ENCODE measurements around the gene CDC73. TPM values are rescaled to one million over a fixed set of nuclear protein-coding genes. Genes with fewer than 3 reads are reported as not detected.

Gene CDC73
- total RNA-seq, 1 experiment from 2014 or later: 62.5 TPM

DNA sequence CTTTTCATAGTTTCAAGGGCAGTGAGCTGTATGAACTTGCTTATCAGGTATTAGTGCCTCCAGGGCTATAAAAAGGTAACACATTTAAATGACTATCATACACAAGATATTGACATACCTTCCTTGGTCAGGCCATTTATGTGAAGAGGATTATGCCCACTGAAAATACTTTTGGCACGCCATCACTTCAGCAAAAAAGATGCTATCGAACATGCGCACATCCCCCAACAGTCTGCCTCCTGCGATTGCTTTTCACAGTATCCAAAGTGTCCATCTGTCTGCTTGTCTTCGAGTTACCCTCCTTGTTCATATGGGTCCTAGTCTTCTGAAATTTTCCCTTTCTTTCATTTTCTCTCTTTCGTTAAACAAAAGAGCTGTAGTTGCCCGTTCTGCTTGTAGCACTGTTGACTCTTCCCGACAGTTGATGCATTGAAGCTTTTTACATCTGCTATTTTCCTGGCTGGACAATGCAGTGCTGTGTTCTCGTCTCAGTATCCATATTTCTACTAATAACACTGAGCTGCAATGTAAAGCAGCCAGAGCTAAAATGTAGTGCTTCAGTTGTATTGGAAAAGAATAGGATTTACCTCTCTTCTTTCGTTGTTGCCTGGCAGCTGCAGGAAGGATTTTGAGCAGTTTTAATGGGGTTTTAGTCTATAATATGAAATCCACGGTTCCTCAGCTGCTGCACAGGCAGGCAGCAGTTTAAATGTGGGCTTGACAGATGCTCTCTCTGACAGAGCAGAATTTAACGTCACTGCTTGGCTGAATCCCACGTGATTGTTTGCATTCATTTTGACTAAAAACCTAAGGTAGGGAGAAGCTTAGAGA lies 64.3 kb downstream of the CDC73 start, which contains the start of gene B3GALT2:
B3GALT2 (minus strand) TSS at position 713 of the 831 bp plus-strand sequence. CDS start 5,051 bp downstream, outside the sequence.
- Histone ChIP-seq H3K23me2 (ENCODE audit: insufficient read length, low read depth, low read length, poor library complexity, severe bottlenecking) (no peaks in the 10 kb centered on the region), H3K4me1 (ENCODE audit: insufficient read depth, low read length) (no peaks in the 10 kb centered on the region), H3K23ac (ENCODE audit: insufficient read length, low read depth, low read length) (no peak within 1 kb of the TSS), H4K91ac (ENCODE audit: insufficient read length, low read depth, low read length) (no peak within 1 kb of the TSS), H3K18ac (ENCODE audit: insufficient read length, low read depth, low read length) (no peak within 1 kb of the TSS), H2BK20ac (ENCODE audit: low read depth, low read length, poor library complexity, severe bottlenecking) (no peak within 1 kb of the TSS), H3K79me2 (ENCODE audit: insufficient read depth, low read length) (peaks cover 2% of the 10 kb centered on the region; the same call in 1 of the 2 replicates), H4K20me1 (ENCODE audit: control insufficient read depth, insufficient read depth, insufficient read length) (no peaks in the 10 kb centered on the region), H4K8ac (replicated peaks; ENCODE audit: insufficient read length, low read depth, low read length) (no peak within 1 kb of the TSS), H4K5ac (ENCODE audit: insufficient read length, low read depth, low read length) (no peak within 1 kb of the TSS), H3K27me3 (ENCODE audit: insufficient read depth, low read length) (no peaks in the 10 kb centered on the region), H3K79me1 (ENCODE audit: insufficient read depth, low read depth, low read length, poor library complexity, severe bottlenecking) (peaks cover 2% of the 10 kb centered on the region), H3K9me3 (ENCODE audit: control insufficient read depth, low read depth, low read length) (peaks cover 5% of the 10 kb centered on the region), H3K27ac (ENCODE audit: insufficient read length, low read depth, low read length) (no peak within 1 kb of the TSS), H3K9ac (ENCODE audit: extremely low read depth, insufficient read length, low read length) (no peak within 1 kb of the TSS), H3T11ph (ENCODE audit: low read length) (no peak within 1 kb of the TSS), H3K56ac (ENCODE audit: insufficient read length, low read depth, low read length) (no peak within 1 kb of the TSS), H2BK12ac (ENCODE audit: insufficient read length, low read depth, low read length) (no peak within 1 kb of the TSS), H2AK5ac (ENCODE audit: insufficient read length, low read length) (no peak within 1 kb of the TSS), H3K4ac (ENCODE audit: low read depth, low read length) (no peak within 1 kb of the TSS), H2BK120ac (ENCODE audit: low read depth, low read length, poor library complexity, severe bottlenecking) (no peak within 1 kb of the TSS), H3K14ac (ENCODE audit: insufficient read depth, low read length) (no peak within 1 kb of the TSS), H3K4me2 (ENCODE audit: insufficient read depth, insufficient read length, low read length) (no peak within 1 kb of the TSS), H2BK5ac (ENCODE audit: insufficient read length, low read length) (no peak within 1 kb of the TSS), H2AFZ (ENCODE audit: low read length) (no peak within 1 kb of the TSS), H2BK15ac (ENCODE audit: low read depth, low read length) (no peak within 1 kb of the TSS)
- no peak for DNase-seq
- WGBS (ENCODE audit: extremely low coverage, insufficient read length, low lambda C conversion rate): no CpG with 5 or more reads among the region's 13 CpGs
- Mint-ChIP-seq H3K9me3 (peaks cover 2 to 7% of the 10 kb centered on the region in 2 experiments; a peak in 3 of 5 replicates), H3K4me3 (no peak within 1 kb of the TSS), H3K27ac (peak within 1 kb of the TSS in 2 of 3 experiments; percentile 56 to 58; a peak in 3 of 7 replicates), H3K36me3 (ENCODE audit: insufficient read depth in 1 of 3, low read depth in 3 of 3) (peaks cover 5 to 7% (median 7%) of the 10 kb centered on the region in 3 experiments), H3K4me1 (peaks cover 13 to 21% of the 10 kb centered on the region in 2 experiments), H3K27me3 (ENCODE audit: low read depth) (no peaks in the 10 kb centered on the region)
- TF ChIP-seq, protein P1, sequence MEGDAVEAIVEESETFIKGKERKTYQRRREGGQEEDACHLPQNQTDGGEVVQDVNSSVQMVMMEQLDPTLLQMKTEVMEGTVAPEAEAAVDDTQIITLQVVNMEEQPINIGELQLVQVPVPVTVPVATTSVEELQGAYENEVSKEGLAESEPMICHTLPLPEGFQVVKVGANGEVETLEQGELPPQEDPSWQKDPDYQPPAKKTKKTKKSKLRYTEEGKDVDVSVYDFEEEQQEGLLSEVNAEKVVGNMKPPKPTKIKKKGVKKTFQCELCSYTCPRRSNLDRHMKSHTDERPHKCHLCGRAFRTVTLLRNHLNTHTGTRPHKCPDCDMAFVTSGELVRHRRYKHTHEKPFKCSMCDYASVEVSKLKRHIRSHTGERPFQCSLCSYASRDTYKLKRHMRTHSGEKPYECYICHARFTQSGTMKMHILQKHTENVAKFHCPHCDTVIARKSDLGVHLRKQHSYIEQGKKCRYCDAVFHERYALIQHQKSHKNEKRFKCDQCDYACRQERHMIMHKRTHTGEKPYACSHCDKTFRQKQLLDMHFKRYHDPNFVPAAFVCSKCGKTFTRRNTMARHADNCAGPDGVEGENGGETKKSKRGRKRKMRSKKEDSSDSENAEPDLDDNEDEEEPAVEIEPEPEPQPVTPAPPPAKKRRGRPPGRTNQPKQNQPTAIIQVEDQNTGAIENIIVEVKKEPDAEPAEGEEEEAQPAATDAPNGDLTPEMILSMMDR (conservative IDR thresholded peaks at IDR 0.05): no peak

Data from H9 (cell line).